Skeletal muscle satellite cell (primary cell): Measurements from ENCODE around the gene CDC14C. TPM values are rescaled to one million over a fixed set of nuclear protein-coding genes. Genes with fewer than 3 reads are reported as not detected.
"Not testable (repeated sequence)": the region's sequence is repeated elsewhere in the genome, so short reads cannot be mapped to it uniquely, and the experiment has no call there.

Source experiments
- H3K27me3 ChIP-seq: 2 replicates; pipeline ENCODE4 v1.7.0; 2013; ENCODE audit warnings: low read length; ENCODE audit not compliant: control insufficient read depth, insufficient read depth
- H3K36me3 ChIP-seq: 2 replicates; pipeline ENCODE4 v1.7.0; 2013; ENCODE audit warnings: mild to moderate bottlenecking, control low read depth, low read length; ENCODE audit not compliant: insufficient read depth
- H3K4me1 ChIP-seq: 2 replicates; pipeline ENCODE4 v1.7.0; 2013; ENCODE audit warnings: low read length; ENCODE audit not compliant: control insufficient read depth, insufficient read depth
- H3K4me2 ChIP-seq: 2 replicates; pipeline ENCODE4 v1.7.0; 2013; ENCODE audit warnings: mild to moderate bottlenecking, low read length
- H3K4me3 ChIP-seq: 2 replicates; pipeline ENCODE4 v1.7.0; 2013; ENCODE audit warnings: low read length
- H3K9ac ChIP-seq: 2 replicates; pipeline ENCODE4 v1.7.0; 2013; ENCODE audit warnings: mild to moderate bottlenecking, low read depth, low read length, moderate library complexity
- H3K9me3 ChIP-seq: replicated peaks from 2 replicates; pipeline ENCODE4 v1.7.0; 2013; ENCODE audit warnings: mild to moderate bottlenecking, control low read depth, low read length
- total RNA-seq: library from RNA; depleted of rRNA; stranded (reverse); fragments of >200 nt; gene quantifications from 2 replicates; pipeline ENCODE4 v1.2.3, GENCODE V29; 2012; rRNA removed

Gene CDC14C
- total RNA-seq: under 0.01 TPM in 2 replicates

- Histone ChIP-seq H3K4me3 (no peak within 1 kb of the TSS), H3K9ac (no peak within 1 kb of the TSS), H3K4me2 (no peak within 1 kb of the TSS), H3K36me3 (no peaks in the 10 kb centered on the region), H3K27me3 (no peaks in the 10 kb centered on the region), H3K4me1 (no peaks in the 10 kb centered on the region), H3K9me3 (peaks cover 1% of the 10 kb centered on the region)
Observed at GRCh38 chr7:48924433-48924832, at the start of gene CDC14C. TSS of gene CDC14C (plus strand) at chr7:48924547. CDS start at chr7:48924673, 126 bp downstream.

- H3K4me1 ChIP-seq: no peaks in the 10 kb centered on the region
- H3K9ac ChIP-seq: no peak overlapping the region
- no peaks in the 10 kb centered on the region for H3K36me3 ChIP-seq
- H3K4me3 ChIP-seq: no peak overlapping the region
- H3K4me2 ChIP-seq: no peak overlapping the region
- no peaks in the 10 kb centered on the region for H3K27me3 ChIP-seq
- H3K9me3 ChIP-seq: peaks cover 4% of the 10 kb centered on the region
Observed at GRCh38 chr7:48875045-48875916, 49.1 kb upstream of the CDC14C start.

DNA sequence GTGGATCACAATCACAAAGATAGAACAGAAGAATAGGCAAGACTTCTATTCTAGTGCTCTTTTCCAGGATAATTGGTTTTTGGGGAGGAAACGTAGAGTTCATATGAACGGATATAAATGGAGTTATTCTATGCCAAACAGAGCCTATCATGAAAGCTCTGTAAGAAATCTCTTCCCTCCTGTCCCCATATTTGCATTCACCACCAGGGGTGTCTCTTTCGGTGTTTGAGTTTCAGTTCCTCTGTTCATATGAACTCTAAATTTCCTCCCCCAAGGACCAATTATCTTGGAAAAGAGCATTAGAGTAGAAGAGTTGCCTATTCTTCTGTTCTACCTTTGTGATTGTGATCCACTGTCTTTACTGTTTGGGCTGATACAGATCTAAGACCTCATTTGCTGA, 48.3 kb upstream of the CDC14C start:
- Histone ChIP-seq H3K4me2 (no peak overlapping the region), H3K4me3 (no peak overlapping the region), H3K4me1 (no peaks in the 10 kb centered on the region), H3K9me3 (peaks cover 4% of the 10 kb centered on the region), H3K36me3 (no peaks in the 10 kb centered on the region), H3K27me3 (no peaks in the 10 kb centered on the region), H3K9ac (no peak overlapping the region)

DNA sequence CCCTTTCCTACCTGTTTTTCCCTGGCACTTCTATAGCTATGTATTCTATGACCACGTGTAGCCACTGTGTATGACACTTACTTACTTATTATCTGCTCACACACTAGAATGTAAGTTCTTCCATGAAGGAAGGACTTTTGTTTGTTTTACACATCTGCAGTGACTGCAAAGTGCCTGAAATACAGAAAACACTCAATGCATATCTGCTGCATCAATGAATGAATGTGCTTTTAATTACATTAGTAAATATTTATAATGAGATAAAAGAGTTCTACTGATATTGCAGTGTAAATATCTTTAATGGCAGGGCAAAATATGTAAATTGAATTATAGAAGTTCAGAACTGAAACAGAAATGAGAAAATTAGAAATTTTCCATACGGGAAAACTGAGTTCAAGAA, 43.5 kb upstream of the CDC14C start:
- Histone ChIP-seq H3K4me1 (no peaks in the 10 kb centered on the region), H3K9me3 (peaks cover 4% of the 10 kb centered on the region), H3K4me2 (no peak overlapping the region), H3K27me3 (no peaks in the 10 kb centered on the region), H3K36me3 (no peaks in the 10 kb centered on the region), H3K4me3 (no peak overlapping the region), H3K9ac (no peak overlapping the region)

GRCh38 chr7:48887500-48887899, 36.8 kb upstream of the CDC14C start:
- Histone ChIP-seq H3K4me3 (no peak overlapping the region), H3K9me3 (peaks cover 3% of the 10 kb centered on the region), H3K27me3 (no peaks in the 10 kb centered on the region), H3K4me1 (no peaks in the 10 kb centered on the region), H3K9ac (no peak overlapping the region), H3K4me2 (no peak overlapping the region), H3K36me3 (no peaks in the 10 kb centered on the region)

DNA sequence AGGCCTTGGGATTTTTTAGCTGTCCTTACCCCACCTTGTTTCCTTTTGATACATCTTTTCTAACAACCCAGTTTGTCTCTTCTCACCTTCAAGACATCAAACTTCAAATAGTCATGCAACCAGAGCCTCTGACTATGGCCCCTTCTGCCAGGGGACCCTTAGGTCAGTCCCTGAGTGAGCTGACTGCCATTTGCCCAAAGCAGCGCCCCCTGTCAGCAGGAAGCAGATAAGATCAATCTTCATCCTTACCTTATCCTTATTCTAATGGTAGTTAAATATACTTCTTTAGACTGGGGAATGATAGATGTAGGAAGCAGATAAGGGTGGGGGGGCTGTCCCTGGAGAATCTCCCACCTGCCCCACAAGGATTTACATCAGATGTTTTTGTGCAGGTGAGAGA, 29.8 kb upstream of the CDC14C start:
- no peak overlapping the region for H3K4me2 ChIP-seq
- H3K36me3 ChIP-seq: no peaks in the 10 kb centered on the region
- H3K27me3 ChIP-seq: no peaks in the 10 kb centered on the region
- no peak overlapping the region for H3K4me3 ChIP-seq
- H3K9me3 ChIP-seq: peaks cover 3% of the 10 kb centered on the region
- no peaks in the 10 kb centered on the region for H3K4me1 ChIP-seq
- H3K9ac ChIP-seq: no peak overlapping the region

GRCh38 chr7:48899932-48900331, 24.4 kb upstream of the CDC14C start:
- no peaks in the 10 kb centered on the region for H3K36me3 ChIP-seq
- no peaks in the 10 kb centered on the region for H3K27me3 ChIP-seq
- H3K9me3 ChIP-seq: peaks cover 12% of the 10 kb centered on the region
- no peak overlapping the region for H3K4me2 ChIP-seq
- no peaks in the 10 kb centered on the region for H3K4me1 ChIP-seq
- no peak overlapping the region for H3K4me3 ChIP-seq
- no peak overlapping the region for H3K9ac ChIP-seq

GRCh38 chr7:48901966-48902365, 22.4 kb upstream of the CDC14C start:
- Histone ChIP-seq H3K9ac (no peak overlapping the region), H3K4me3 (no peak overlapping the region), H3K36me3 (no peaks in the 10 kb centered on the region), H3K4me2 (no peak overlapping the region), H3K27me3 (no peaks in the 10 kb centered on the region), H3K9me3 (peaks cover 14% of the 10 kb centered on the region), H3K4me1 (no peaks in the 10 kb centered on the region)

DNA sequence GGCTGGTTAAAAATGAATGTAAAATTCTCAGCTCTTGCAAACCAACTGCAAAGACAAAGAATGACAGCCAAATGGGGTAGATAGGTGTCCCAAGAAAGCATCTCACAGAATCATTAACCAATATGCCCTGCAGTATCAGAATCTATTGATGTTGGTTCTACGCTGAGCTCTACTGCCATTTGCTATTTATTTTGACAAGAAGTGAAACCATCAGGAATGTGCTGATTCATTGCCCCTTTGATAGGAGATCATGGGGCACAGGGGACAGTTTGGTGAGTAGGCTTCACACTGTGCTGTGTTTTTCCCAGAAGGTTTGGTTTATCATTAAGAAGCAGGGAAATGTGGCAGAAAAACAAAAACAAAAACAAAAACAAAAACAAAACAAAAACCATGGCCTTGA, 19.4 kb upstream of the CDC14C start:
- Histone ChIP-seq H3K36me3 (no peaks in the 10 kb centered on the region), H3K4me1 (no peaks in the 10 kb centered on the region), H3K9ac (no peak overlapping the region), H3K4me3 (no peak overlapping the region), H3K9me3 (peaks cover 11% of the 10 kb centered on the region), H3K4me2 (no peak overlapping the region), H3K27me3 (no peaks in the 10 kb centered on the region)

GRCh38 chr7:48905686-48906085, 18.7 kb upstream of the CDC14C start:
- not testable (repeated sequence) for H3K4me1 ChIP-seq, H3K4me2 ChIP-seq, H3K9ac ChIP-seq, H3K36me3 ChIP-seq, H3K27me3 ChIP-seq, H3K4me3 ChIP-seq
- peaks cover 11% of the 10 kb centered on the region for H3K9me3 ChIP-seq

GRCh38 chr7:48909887-48910286, 14.5 kb upstream of the CDC14C start:
- not testable (repeated sequence) for H3K4me2 ChIP-seq, H3K9ac ChIP-seq, H3K4me1 ChIP-seq, H3K27me3 ChIP-seq, H3K36me3 ChIP-seq, H3K9me3 ChIP-seq, H3K4me3 ChIP-seq

- no peaks in the 10 kb centered on the region for H3K4me1 ChIP-seq
- H3K9me3 ChIP-seq: peaks cover 12% of the 10 kb centered on the region
- H3K36me3 ChIP-seq: no peaks in the 10 kb centered on the region
- H3K9ac ChIP-seq: no peak overlapping the region
- H3K27me3 ChIP-seq: no peaks in the 10 kb centered on the region
- H3K4me2 ChIP-seq: no peak overlapping the region
- H3K4me3 ChIP-seq: no peak overlapping the region
Observed at GRCh38 chr7:48931481-48931880, 7.1 kb downstream of the CDC14C start.
